ENCODE results near the gene SIRPA.
A peak's percentile ranks its signal among the peaks of the same experiment; 100 is the strongest.

SIRPA gene

GRCh38 chr20:1895674-1896483, 672 bp downstream of the SIRPA start:
- Mint-ChIP-seq H3K27ac (ENCODE audit: low read depth) (no peak overlapping the region), H3K9me3 (no peaks in the 10 kb centered on the region), H3K27me3 (peaks cover 82% of the 10 kb centered on the region), H3K4me3 (peak overlapping the region; percentile 68), H3K4me1 (peaks cover 5% of the 10 kb centered on the region), H3K36me3 (ENCODE audit: insufficient read depth) (peaks cover 2% of the 10 kb centered on the region)
- no peak for DNase-seq (ENCODE audit: low spot score in 2 of 2)
- ATAC-seq (replicated peaks; ENCODE audit: extremely low read depth, poor library complexity, severe bottlenecking), result no peak

DNA sequence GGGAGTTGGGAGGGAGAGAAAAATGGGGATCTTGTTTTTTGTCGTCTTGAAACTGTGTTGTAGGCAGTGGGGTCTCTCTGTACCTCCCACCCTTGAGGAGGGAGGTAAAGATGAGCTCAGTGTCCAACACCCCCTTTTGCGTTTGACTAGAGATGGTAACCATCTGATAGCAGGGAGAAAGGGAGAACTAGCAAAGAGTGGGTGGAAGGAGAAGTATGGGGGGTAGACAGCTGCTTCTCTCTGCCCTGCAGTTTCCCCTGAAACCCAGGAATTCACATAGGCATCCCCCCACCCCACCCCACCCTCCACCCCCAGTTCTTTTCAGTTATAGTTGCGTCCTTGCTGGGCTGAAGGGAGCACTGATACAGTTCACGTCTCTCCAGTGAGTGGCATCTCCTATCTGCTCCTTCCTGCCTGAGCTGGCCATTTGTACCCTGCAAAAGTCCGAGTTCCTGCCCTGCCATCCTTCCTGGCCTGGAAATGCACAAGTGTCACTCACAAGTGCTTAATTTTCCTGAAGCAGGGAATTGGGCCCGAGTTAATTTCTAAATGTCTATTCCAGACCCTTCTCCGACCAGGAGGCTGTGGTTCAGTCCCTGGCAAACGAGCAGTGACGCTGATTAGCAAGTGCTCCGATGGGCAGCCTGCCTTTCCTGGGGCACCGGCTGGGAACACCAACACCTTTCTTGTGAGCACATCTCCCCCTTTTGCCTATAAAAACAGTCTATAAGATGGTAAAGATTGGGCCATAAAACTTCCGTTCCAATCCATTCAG, 1.5 kb downstream of the SIRPA start:
- no peaks in the 10 kb centered on the region for H3K9me3 Mint-ChIP-seq

DNA sequence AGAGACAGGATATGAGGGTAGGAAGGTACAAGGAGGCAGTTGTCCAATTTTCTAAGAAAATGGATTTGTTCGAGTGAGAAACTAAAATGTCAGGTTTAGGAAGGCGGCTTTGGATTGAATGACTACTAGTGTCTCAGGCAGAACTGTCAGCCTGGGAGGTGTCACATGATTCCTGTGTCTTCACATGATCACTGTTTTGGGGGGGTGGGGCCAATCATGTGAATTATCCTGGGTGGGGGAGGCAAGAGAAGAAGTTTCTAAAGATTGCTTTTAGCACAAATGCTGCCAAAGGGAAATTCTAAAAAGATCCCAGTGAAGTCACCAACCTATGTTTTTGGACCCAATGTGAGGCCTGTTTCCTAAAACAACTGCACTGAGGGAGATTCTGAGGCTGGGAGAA, 2.3 kb downstream of the SIRPA start:
- ATAC-seq (replicated peaks; ENCODE audit: extremely low read depth, poor library complexity, severe bottlenecking), result no peak
- H3K36me3 Mint-ChIP-seq (ENCODE audit: insufficient read depth), result peaks cover 2% of the 10 kb centered on the region
- no peak overlapping the region for H3K4me3 Mint-ChIP-seq
- H3K9me3 Mint-ChIP-seq, result no peaks in the 10 kb centered on the region
- H3K27ac Mint-ChIP-seq (ENCODE audit: low read depth), result no peak overlapping the region
- H3K27me3 Mint-ChIP-seq, result peaks cover 81% of the 10 kb centered on the region
- DNase-seq (ENCODE audit: low spot score in 2 of 2), result no peak
- peaks cover 5% of the 10 kb centered on the region for H3K4me1 Mint-ChIP-seq

More for the DNA sequence above, 1.5 kb downstream of the SIRPA start:
- Mint-ChIP-seq H3K27me3 (peaks cover 81% of the 10 kb centered on the region), H3K27ac (ENCODE audit: low read depth) (no peak overlapping the region), H3K36me3 (ENCODE audit: insufficient read depth) (peaks cover 2% of the 10 kb centered on the region), H3K4me1 (peaks cover 5% of the 10 kb centered on the region), H3K4me3 (peak overlapping the region; percentile 68)
- DNase-seq (ENCODE audit: low spot score in 2 of 2), result no peak
- ATAC-seq (replicated peaks; ENCODE audit: extremely low read depth, poor library complexity, severe bottlenecking), result no peak

GRCh38 chr20:1897965-1898464, 2.8 kb downstream of the SIRPA start:
- no peak overlapping the region for H3K27ac Mint-ChIP-seq (ENCODE audit: low read depth)
- no peaks in the 10 kb centered on the region for H3K9me3 Mint-ChIP-seq
- no peak for ATAC-seq (replicated peaks; ENCODE audit: extremely low read depth, poor library complexity, severe bottlenecking)
- H3K36me3 Mint-ChIP-seq (ENCODE audit: insufficient read depth), result peaks cover 2% of the 10 kb centered on the region
- no peak overlapping the region for H3K4me3 Mint-ChIP-seq
- DNase-seq (ENCODE audit: low spot score in 2 of 2), result no peak
- peaks cover 5% of the 10 kb centered on the region for H3K4me1 Mint-ChIP-seq
- peaks cover 81% of the 10 kb centered on the region for H3K27me3 Mint-ChIP-seq

GRCh38 chr20:1898482-1899240, 3.5 kb downstream of the SIRPA start:
- Mint-ChIP-seq H3K4me3 (no peak overlapping the region), H3K27ac (ENCODE audit: low read depth) (no peak overlapping the region), H3K36me3 (ENCODE audit: insufficient read depth) (peaks cover 2% of the 10 kb centered on the region), H3K4me1 (peaks cover 5% of the 10 kb centered on the region), H3K9me3 (no peaks in the 10 kb centered on the region), H3K27me3 (peaks cover 81% of the 10 kb centered on the region)
- DNase-seq (ENCODE audit: low spot score in 2 of 2) (no peak), ATAC-seq (replicated peaks; ENCODE audit: extremely low read depth, poor library complexity, severe bottlenecking) (no peak)

DNA sequence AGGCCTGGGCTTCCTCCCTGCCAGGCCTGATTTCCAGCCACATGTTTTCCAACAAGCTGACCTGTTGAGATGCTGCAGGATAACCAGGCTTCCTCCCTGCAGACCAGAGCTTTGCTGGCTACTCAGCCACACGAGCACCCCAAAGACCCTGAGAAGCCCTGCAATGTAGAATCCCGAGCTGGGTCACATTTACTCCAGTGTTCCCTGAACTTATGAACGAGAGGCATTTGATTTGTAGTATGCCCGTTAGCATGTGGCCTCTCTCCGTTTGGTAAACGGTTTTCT, 4.0 kb downstream of the SIRPA start:
- Mint-ChIP-seq H3K4me1 (peaks cover 5% of the 10 kb centered on the region), H3K27ac (ENCODE audit: low read depth) (no peak overlapping the region), H3K36me3 (ENCODE audit: insufficient read depth) (peaks cover 2% of the 10 kb centered on the region), H3K9me3 (no peaks in the 10 kb centered on the region), H3K27me3 (peaks cover 81% of the 10 kb centered on the region), H3K4me3 (no peak overlapping the region)
- DNase-seq (ENCODE audit: low spot score in 2 of 2) (no peak), ATAC-seq (replicated peaks; ENCODE audit: extremely low read depth, poor library complexity, severe bottlenecking) (no peak)

DNA sequence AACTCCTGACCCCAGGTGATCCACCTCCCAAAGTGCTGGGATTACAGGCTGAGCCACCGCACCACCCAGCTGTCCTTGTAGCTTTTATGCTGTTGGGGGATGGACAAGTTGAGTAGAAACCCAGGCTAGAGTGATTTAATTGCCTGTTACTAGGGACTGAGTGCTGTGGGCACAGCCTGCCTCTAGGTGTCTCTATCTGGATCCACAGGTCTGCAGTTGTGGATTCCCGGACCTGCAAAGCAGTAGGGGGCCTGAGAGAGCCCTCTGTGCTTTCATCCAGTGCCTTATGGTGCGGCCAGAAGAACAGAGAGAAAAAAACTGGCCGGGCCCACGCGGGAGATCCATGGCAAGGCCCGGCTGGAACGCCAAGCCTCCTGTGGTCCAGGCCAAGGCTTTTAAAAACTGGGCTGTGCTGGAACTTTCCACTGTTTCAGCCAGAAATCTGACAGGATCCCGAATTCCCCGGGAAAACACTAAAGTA, 5.2 kb downstream of the SIRPA start:
- H3K4me3 Mint-ChIP-seq, result no peak overlapping the region
- peaks cover 5% of the 10 kb centered on the region for H3K4me1 Mint-ChIP-seq
- peaks cover 2% of the 10 kb centered on the region for H3K36me3 Mint-ChIP-seq (ENCODE audit: insufficient read depth)
- H3K27me3 Mint-ChIP-seq, result peaks cover 80% of the 10 kb centered on the region
- H3K9me3 Mint-ChIP-seq, result no peaks in the 10 kb centered on the region
- ATAC-seq (replicated peaks; ENCODE audit: extremely low read depth, poor library complexity, severe bottlenecking) (no peak), DNase-seq (ENCODE audit: low spot score in 2 of 2) (no peak)
- H3K27ac Mint-ChIP-seq (ENCODE audit: low read depth), result no peak overlapping the region

- DNase-seq (ENCODE audit: low spot score in 2 of 2) (no peak), ATAC-seq (replicated peaks; ENCODE audit: extremely low read depth, poor library complexity, severe bottlenecking) (no peak)
- Mint-ChIP-seq H3K9me3 (no peaks in the 10 kb centered on the region), H3K27me3 (peaks cover 76% of the 10 kb centered on the region), H3K4me1 (peaks cover 7% of the 10 kb centered on the region), H3K36me3 (ENCODE audit: insufficient read depth) (peaks cover 2% of the 10 kb centered on the region), H3K27ac (ENCODE audit: low read depth) (no peak overlapping the region), H3K4me3 (no peak overlapping the region)
Observed at GRCh38 chr20:1901704-1902103, 6.5 kb downstream of the SIRPA start.

- H3K27ac Mint-ChIP-seq (ENCODE audit: low read depth), result no peak overlapping the region
- H3K36me3 Mint-ChIP-seq (ENCODE audit: insufficient read depth), result peaks cover 2% of the 10 kb centered on the region
- peaks cover 8% of the 10 kb centered on the region for H3K4me1 Mint-ChIP-seq
- DNase-seq (ENCODE audit: low spot score in 2 of 2) (no peak), ATAC-seq (replicated peaks; ENCODE audit: extremely low read depth, poor library complexity, severe bottlenecking) (no peak)
- H3K27me3 Mint-ChIP-seq, result peaks cover 76% of the 10 kb centered on the region
- H3K4me3 Mint-ChIP-seq, result no peak overlapping the region
- H3K9me3 Mint-ChIP-seq, result no peaks in the 10 kb centered on the region
Observed at GRCh38 chr20:1902188-1902587, 7.0 kb downstream of the SIRPA start.

DNA sequence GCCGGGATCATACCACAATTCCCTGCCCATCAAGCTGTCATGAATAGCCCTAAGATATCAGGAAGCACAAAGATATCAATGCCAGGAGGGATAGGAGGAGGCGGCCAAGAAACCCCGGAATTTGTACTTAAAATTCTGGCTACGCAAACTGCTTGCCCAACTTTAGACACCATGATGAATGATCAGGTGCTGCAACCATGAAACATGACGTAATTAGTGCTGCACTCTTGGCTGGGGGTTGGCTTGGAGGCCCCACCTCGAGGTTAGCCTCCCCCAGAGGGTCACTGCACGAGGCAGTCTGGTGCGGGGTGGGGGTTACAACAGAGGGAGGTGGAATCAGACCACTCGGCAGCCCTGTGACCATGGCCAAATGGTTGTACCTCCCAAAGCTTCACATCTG, 8.9 kb downstream of the SIRPA start:
- peaks cover 2% of the 10 kb centered on the region for H3K36me3 Mint-ChIP-seq (ENCODE audit: insufficient read depth)
- peaks cover 8% of the 10 kb centered on the region for H3K4me1 Mint-ChIP-seq
- H3K9me3 Mint-ChIP-seq, result no peaks in the 10 kb centered on the region
- H3K27ac Mint-ChIP-seq (ENCODE audit: low read depth), result no peak overlapping the region
- H3K4me3 Mint-ChIP-seq, result no peak overlapping the region
- ATAC-seq (replicated peaks; ENCODE audit: extremely low read depth, poor library complexity, severe bottlenecking), result no peak
- peaks cover 67% of the 10 kb centered on the region for H3K27me3 Mint-ChIP-seq
- DNase-seq (ENCODE audit: low spot score in 2 of 2), result no peak

DNA sequence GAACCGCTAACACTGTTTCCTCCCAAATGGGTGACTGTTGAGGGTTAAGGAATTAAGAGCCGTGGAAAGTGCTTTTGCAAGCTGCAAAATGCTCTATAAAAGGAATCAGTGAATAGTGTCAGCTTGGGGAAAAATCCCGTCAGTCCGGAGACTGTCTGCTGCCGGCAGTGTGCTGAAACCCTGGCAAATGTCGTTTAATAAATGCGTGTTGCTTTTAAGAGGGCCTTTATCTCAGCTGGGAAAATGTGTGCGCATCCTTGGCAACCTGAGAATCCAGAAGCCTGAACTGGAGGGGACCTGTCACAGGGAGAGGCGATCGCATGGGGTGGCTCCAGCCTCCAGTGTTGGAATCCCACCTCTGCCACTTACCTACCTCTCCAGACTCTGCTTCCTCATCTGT, 9.8 kb downstream of the SIRPA start:
- H3K27ac Mint-ChIP-seq (ENCODE audit: low read depth), result no peak overlapping the region
- no peak overlapping the region for H3K4me3 Mint-ChIP-seq
- H3K9me3 Mint-ChIP-seq, result no peaks in the 10 kb centered on the region
- H3K36me3 Mint-ChIP-seq (ENCODE audit: insufficient read depth), result no peaks in the 10 kb centered on the region
- H3K27me3 Mint-ChIP-seq, result peaks cover 59% of the 10 kb centered on the region
- DNase-seq (ENCODE audit: low spot score in 2 of 2) (no peak), ATAC-seq (replicated peaks; ENCODE audit: extremely low read depth, poor library complexity, severe bottlenecking) (no peak)
- peaks cover 8% of the 10 kb centered on the region for H3K4me1 Mint-ChIP-seq

GRCh38 chr20:1905693-1906092, 10.5 kb downstream of the SIRPA start:
- peaks cover 8% of the 10 kb centered on the region for H3K4me1 Mint-ChIP-seq
- H3K36me3 Mint-ChIP-seq (ENCODE audit: insufficient read depth), result no peaks in the 10 kb centered on the region
- no peak for ATAC-seq (replicated peaks; ENCODE audit: extremely low read depth, poor library complexity, severe bottlenecking)
- no peak overlapping the region for H3K4me3 Mint-ChIP-seq
- no peaks in the 10 kb centered on the region for H3K9me3 Mint-ChIP-seq
- no peak for DNase-seq (ENCODE audit: low spot score in 2 of 2)
- peaks cover 59% of the 10 kb centered on the region for H3K27me3 Mint-ChIP-seq
- no peak overlapping the region for H3K27ac Mint-ChIP-seq (ENCODE audit: low read depth)

Measured in central memory CD8-positive, alpha-beta T cell (primary cell).